Neural crest cell (in vitro differentiated cells): ENCODE measurements around the gene NOL12. TPM values are rescaled to one million over a fixed set of nuclear protein-coding genes. Genes with fewer than 3 reads are reported as not detected.

Experiments
- DNase-seq: peaks from one replicate; pipeline ENCODE4 v3.0.0; 2021; ENCODE audit warnings: low read depth, mixed read lengths, low spot score
- H3K27ac Mint-ChIP-seq: one replicate; pipeline ENCODE4 v1.8.0; 2021; ENCODE audit warnings: mild to moderate bottlenecking, mixed read lengths; ENCODE audit not compliant: unreplicated experiment
- H3K27me3 Mint-ChIP-seq: 2 replicates; pipeline ENCODE4 v1.8.0; 2021; ENCODE audit warnings: low read depth, mild to moderate bottlenecking, mixed read lengths
- H3K36me3 Mint-ChIP-seq: 2 replicates; pipeline ENCODE4 v1.8.0; 2021; ENCODE audit warnings: low read depth, mild to moderate bottlenecking, mixed read lengths
- H3K4me1 Mint-ChIP-seq: 2 replicates; pipeline ENCODE4 v1.8.0; 2021; ENCODE audit warnings: mixed read lengths
- H3K4me3 Mint-ChIP-seq: one replicate; pipeline ENCODE4 v1.8.0; 2021; ENCODE audit warnings: mild to moderate bottlenecking, mixed read lengths
- H3K9me3 Mint-ChIP-seq: 2 replicates; pipeline ENCODE4 v1.8.0; 2021; ENCODE audit warnings: mixed read lengths
- CTCF ChIP-seq: fragments of 200-600 bp; sonication (generic); conservative IDR thresholded peaks from 2 replicates; pipeline ENCODE4 v1.5.0; 2021; ENCODE audit warnings: antibody characterized with exemption, mild to moderate bottlenecking
- total RNA-seq: library from RNA; stranded (reverse); gene quantifications from 2 replicates; pipeline ENCODE4 v1.2.1, GENCODE V29; 2021

NOL12 gene
- total RNA-seq, 1 donor from 2014 or later, result 43.3 TPM

GRCh38 chr22:37728620-37729019 lies 42.5 kb downstream of the NOL12 start:
- TF ChIP-seq CTCF, result no peak
- no peaks in the 10 kb centered on the region for H3K4me1 Mint-ChIP-seq

GRCh38 chr22:37731804-37732471 lies 45.8 kb downstream of the NOL12 start:
- Mint-ChIP-seq H3K36me3 (no peaks in the 10 kb centered on the region), H3K9me3 (no peaks in the 10 kb centered on the region), H3K4me1 (no peaks in the 10 kb centered on the region), H3K27ac (no peak overlapping the region), H3K27me3 (no peaks in the 10 kb centered on the region), H3K4me3 (no peak overlapping the region)
- TF ChIP-seq CTCF, result no peak
- DNase-seq, result no peak

More at GRCh38 chr22:37728620-37729019, 42.5 kb downstream of the NOL12 start:
- Mint-ChIP-seq H3K27me3 (no peaks in the 10 kb centered on the region), H3K9me3 (no peaks in the 10 kb centered on the region), H3K4me3 (no peak overlapping the region), H3K36me3 (peaks cover 12% of the 10 kb centered on the region), H3K27ac (no peak overlapping the region)
- DNase-seq, result no peak

- no peak for DNase-seq
- Mint-ChIP-seq H3K27me3 (no peaks in the 10 kb centered on the region), H3K36me3 (peaks cover under 1% of the 10 kb centered on the region), H3K27ac (peak overlapping the region; percentile 31), H3K9me3 (peaks cover under 1% of the 10 kb centered on the region), H3K4me1 (peaks cover under 1% of the 10 kb centered on the region), H3K4me3 (no peak overlapping the region)
- no peak for TF ChIP-seq CTCF
Observed at GRCh38 chr22:37732699-37733607, 46.8 kb downstream of the NOL12 start.

GRCh38 chr22:37733625-37734401 lies 47.7 kb downstream of the NOL12 start:
- Mint-ChIP-seq H3K4me1 (peaks cover 5% of the 10 kb centered on the region), H3K36me3 (peaks cover 4% of the 10 kb centered on the region), H3K9me3 (peaks cover 5% of the 10 kb centered on the region), H3K27ac (no peak overlapping the region), H3K4me3 (no peak overlapping the region), H3K27me3 (no peaks in the 10 kb centered on the region)
- no peak for TF ChIP-seq CTCF
- no peak for DNase-seq

GRCh38 chr22:37734402-37734700 lies 48.2 kb downstream of the NOL12 start:
- Mint-ChIP-seq H3K4me3 (no peak overlapping the region), H3K36me3 (peaks cover 4% of the 10 kb centered on the region), H3K4me1 (peaks cover 5% of the 10 kb centered on the region), H3K27ac (no peak overlapping the region), H3K27me3 (no peaks in the 10 kb centered on the region), H3K9me3 (peaks cover 5% of the 10 kb centered on the region)
- no peak for DNase-seq
- TF ChIP-seq CTCF, result no peak
